ENCODE measurements around the gene CDKN1C. TPM values are rescaled to one million over a fixed set of nuclear protein-coding genes. Genes with fewer than 3 reads are reported as not detected.

The CDKN1C gene
- total and polyA plus RNA-seq, 12 donors = 16.9 to 55.3 (median 26.6) TPM

DNA sequence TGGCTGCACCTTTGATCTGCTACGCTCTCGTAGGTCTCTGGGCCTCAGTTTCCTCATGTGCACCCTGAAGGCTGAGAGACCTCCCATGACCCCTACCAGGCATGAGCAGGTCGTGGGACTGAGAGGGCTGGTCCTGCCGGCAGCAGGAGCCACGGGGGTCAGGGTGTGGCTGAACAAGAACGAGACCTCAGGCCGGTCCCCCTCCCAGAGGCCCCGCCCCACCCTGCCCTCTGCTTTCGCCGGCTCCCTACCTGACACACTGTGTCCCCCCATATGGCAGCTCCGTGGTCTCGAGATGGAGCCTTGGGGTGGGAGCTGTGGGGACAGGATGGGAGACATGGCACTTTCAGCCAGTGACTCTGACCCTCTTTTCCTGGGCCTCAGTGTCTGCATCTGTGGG, 40.6 kb downstream of the CDKN1C start:
- no peak overlapping the region for H3K27ac ChIP-seq
- H3K9me3 ChIP-seq = no peaks in the 10 kb centered on the region
- 94 to 95% methylated on average over 12 of the region's 12 CpGs for WGBS, 2 donors
- peaks cover 0 to 4% (median 0%) of the 10 kb centered on the region in 9 donors for H3K4me1 ChIP-seq
- TF ChIP-seq, protein P1, sequence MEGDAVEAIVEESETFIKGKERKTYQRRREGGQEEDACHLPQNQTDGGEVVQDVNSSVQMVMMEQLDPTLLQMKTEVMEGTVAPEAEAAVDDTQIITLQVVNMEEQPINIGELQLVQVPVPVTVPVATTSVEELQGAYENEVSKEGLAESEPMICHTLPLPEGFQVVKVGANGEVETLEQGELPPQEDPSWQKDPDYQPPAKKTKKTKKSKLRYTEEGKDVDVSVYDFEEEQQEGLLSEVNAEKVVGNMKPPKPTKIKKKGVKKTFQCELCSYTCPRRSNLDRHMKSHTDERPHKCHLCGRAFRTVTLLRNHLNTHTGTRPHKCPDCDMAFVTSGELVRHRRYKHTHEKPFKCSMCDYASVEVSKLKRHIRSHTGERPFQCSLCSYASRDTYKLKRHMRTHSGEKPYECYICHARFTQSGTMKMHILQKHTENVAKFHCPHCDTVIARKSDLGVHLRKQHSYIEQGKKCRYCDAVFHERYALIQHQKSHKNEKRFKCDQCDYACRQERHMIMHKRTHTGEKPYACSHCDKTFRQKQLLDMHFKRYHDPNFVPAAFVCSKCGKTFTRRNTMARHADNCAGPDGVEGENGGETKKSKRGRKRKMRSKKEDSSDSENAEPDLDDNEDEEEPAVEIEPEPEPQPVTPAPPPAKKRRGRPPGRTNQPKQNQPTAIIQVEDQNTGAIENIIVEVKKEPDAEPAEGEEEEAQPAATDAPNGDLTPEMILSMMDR (IDR thresholded peaks at IDR 0.05) = no peak
- H3K27me3 ChIP-seq = no peaks in the 10 kb centered on the region
- no peak overlapping the region for H3K4me3 ChIP-seq
- no peak for ATAC-seq
- no peak for DNase-seq
- H3K36me3 ChIP-seq = no peaks in the 10 kb centered on the region
- intact Hi-C loops (cut with DNase I) = no loop called here

DNA sequence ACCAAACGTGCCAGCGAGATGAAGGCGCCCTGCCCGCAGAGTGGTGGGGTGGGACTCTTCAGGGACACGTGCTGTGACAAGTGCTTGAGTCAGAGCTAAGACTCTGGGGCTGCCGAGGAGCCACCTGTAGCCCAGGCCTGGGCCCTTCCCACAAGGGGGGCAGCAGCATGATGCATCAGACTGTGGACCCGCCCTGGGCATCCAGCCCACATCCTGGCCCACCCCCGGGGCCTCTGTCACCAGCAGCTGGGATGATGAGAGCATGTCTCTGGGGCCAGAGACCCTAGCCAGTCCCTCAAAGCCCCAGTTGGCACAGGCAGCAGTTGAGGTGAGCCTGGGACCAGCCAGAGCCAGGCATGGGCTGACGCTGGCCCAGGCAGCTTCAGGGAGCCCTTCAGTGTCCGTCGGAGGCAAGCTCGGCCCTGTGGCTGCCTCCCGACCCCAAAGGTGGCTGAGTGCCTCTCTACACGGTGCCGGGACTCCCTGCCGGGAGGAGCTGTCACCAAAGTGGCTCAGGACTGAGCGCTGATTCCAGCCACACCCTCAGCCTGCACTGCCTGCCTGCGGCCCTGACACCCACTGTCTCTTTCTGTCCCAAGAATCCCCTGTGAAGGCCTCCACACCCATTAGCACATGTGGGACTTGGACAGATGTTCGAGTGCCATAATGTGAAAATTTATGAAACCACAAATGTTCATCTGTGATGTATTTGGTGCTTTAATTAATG, 41.3 kb downstream of the CDKN1C start:
- no peaks in the 10 kb centered on the region for H3K9me3 ChIP-seq
- no peak for ATAC-seq
- no peak overlapping the region for H3K27ac ChIP-seq
- no peaks in the 10 kb centered on the region for H3K27me3 ChIP-seq
- WGBS, 2 donors = 86% methylated on average over 19 of the region's 19 CpGs
- no peak for DNase-seq
- TF ChIP-seq, protein P1 (IDR thresholded peaks at IDR 0.05) = no peak
- no peak overlapping the region for H3K4me3 ChIP-seq
- H3K4me1 ChIP-seq = peaks cover 0 to 11% (median under 1%) of the 10 kb centered on the region in 9 donors
- intact Hi-C loops (cut with DNase I) = no loop called here
- no peaks in the 10 kb centered on the region for H3K36me3 ChIP-seq

DNA sequence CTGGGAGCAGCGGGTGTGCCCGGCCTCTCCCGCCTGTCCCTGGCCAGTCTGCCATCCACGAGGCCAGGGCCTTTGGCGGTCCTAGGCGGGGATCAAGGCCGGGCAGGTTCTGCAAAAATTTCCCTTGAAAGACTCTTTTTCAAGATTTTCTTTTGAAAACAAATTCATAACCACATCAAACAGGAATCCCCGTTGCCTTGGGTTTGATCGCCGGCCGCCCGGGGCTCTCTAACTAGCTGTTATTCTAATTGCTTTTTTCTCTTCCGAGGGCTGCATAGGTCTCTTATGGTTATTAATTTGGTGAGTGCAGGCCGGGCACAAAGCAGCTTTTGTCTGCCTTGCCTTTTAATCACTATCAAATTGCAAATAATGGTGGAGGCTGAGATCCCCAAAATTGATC, 42.0 kb downstream of the CDKN1C start:
- TF ChIP-seq, protein P1 (IDR thresholded peaks at IDR 0.05) = no peak
- H3K9me3 ChIP-seq = no peaks in the 10 kb centered on the region
- H3K36me3 ChIP-seq = no peaks in the 10 kb centered on the region
- intact Hi-C loops (cut with DNase I) = no loop called here
- WGBS, 2 donors = 94 to 96% methylated on average over 14 of the region's 14 CpGs
- no peak overlapping the region for H3K27ac ChIP-seq
- DNase-seq (no peak), ATAC-seq (no peak)
- H3K4me3 ChIP-seq = no peak overlapping the region
- H3K27me3 ChIP-seq = no peaks in the 10 kb centered on the region
- H3K4me1 ChIP-seq = peaks cover 0 to 18% (median 6%) of the 10 kb centered on the region in 9 donors

DNA sequence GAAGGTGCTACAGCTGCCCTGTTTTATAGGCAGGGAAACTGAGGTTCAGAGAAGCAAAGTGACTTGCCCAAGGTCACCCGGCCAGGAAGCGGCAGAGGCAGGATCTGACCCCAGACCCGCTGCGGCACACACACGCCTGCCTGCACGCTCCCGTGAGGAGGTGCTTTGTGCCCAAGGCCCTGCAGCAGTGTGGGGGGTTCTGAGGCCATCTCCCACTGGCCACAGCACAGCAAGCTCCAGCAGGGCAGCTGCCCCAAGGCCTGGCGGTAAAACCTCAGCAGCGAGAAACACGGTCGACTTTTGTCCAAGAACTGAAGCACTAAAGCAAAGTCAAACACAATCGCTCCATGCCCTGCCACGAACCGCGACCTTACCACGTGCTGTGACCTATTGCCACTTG, 42.7 kb downstream of the CDKN1C start:
- DNase-seq (no peak), ATAC-seq (no peak)
- peaks cover 0 to 25% (median 11%) of the 10 kb centered on the region in 9 donors for H3K4me1 ChIP-seq
- TF ChIP-seq, protein P1 (IDR thresholded peaks at IDR 0.05) = no peak
- no peak overlapping the region for H3K27ac ChIP-seq
- 94 to 98% methylated on average over 16 of the region's 16 CpGs for WGBS, 2 donors
- H3K27me3 ChIP-seq = no peaks in the 10 kb centered on the region
- no peaks in the 10 kb centered on the region for H3K36me3 ChIP-seq
- intact Hi-C loops (cut with DNase I) = no loop called here
- no peaks in the 10 kb centered on the region for H3K9me3 ChIP-seq
- H3K4me3 ChIP-seq = no peak overlapping the region

All from heart right ventricle (tissue), 16 donors.